ENCODE data around the gene ZCCHC9.
A peak's percentile ranks its signal among the peaks of the same experiment; 100 is the strongest.
"Not testable (repeated sequence)": the region's sequence is repeated elsewhere in the genome, so short reads cannot be mapped to it uniquely, and the experiment has no call there.

Gene ZCCHC9, protein sequence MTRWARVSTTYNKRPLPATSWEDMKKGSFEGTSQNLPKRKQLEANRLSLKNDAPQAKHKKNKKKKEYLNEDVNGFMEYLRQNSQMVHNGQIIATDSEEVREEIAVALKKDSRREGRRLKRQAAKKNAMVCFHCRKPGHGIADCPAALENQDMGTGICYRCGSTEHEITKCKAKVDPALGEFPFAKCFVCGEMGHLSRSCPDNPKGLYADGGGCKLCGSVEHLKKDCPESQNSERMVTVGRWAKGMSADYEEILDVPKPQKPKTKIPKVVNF

GRCh38 chr5:81301271-81302015, at the start of gene ZCCHC9:
TSS of gene ZCCHC9 (plus strand) at chr5:81301587. CDS start at chr5:81304758, 3,171 bp downstream.
- peak; percentile 89 for DNase-seq (ENCODE audit: low read depth)

- no peak for DNase-seq (ENCODE audit: low read depth)
These were observed 49.5 kb upstream of the ZCCHC9 start for GRCh38 chr5:81251922-81252321.

DNA sequence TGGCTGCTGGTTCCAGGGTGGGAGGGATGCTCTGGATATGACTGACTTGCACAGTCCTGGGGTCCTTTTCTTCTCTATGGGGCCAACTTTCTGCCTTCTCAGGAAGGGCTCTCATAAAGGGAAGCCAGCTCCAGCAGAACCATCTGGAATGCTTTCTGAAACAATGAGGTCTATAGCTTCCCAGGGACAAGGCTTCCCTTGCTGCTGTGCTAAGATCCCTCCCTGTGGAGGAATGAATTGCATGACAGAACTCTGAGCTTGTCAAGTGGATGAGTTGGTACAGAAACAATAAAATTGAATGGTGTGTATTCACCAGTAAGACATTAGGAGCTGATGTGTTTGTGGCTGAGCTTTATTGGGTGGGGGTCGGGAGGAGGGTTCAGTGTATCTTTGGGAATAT, 48.5 kb upstream of the ZCCHC9 start:
- no peak for DNase-seq (ENCODE audit: low read depth)

GRCh38 chr5:81253875-81254274, 47.5 kb upstream of the ZCCHC9 start:
- no peak for DNase-seq (ENCODE audit: low read depth)

GRCh38 chr5:81254886-81255559, 46.4 kb upstream of the ZCCHC9 start:
- no peak for DNase-seq (ENCODE audit: low read depth)

GRCh38 chr5:81256766-81257165, 44.6 kb upstream of the ZCCHC9 start:
- DNase-seq (ENCODE audit: low read depth): no peak

DNA sequence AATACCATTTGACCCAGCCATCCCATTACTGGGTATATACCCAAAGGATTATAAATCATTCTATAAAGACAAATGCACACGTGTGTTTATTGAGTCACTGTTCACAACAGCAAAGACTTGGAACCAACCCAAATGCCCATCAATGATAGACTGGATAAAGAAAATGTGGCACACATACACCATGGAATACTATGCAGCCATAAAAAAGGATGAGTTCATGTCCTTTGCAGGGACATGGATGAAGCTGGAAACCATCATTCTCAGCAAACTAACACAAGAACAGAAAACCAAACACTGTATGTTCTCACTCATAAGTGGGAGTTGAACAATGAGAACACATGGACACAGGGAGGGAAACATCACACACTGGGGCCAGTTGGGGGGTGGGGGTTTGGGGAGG, 38.6 kb upstream of the ZCCHC9 start:
- not testable (repeated sequence) for DNase-seq (ENCODE audit: low read depth)

- DNase-seq (ENCODE audit: low read depth): no peak
These were observed 36.3 kb upstream of the ZCCHC9 start for GRCh38 chr5:81265101-81265500.

DNA sequence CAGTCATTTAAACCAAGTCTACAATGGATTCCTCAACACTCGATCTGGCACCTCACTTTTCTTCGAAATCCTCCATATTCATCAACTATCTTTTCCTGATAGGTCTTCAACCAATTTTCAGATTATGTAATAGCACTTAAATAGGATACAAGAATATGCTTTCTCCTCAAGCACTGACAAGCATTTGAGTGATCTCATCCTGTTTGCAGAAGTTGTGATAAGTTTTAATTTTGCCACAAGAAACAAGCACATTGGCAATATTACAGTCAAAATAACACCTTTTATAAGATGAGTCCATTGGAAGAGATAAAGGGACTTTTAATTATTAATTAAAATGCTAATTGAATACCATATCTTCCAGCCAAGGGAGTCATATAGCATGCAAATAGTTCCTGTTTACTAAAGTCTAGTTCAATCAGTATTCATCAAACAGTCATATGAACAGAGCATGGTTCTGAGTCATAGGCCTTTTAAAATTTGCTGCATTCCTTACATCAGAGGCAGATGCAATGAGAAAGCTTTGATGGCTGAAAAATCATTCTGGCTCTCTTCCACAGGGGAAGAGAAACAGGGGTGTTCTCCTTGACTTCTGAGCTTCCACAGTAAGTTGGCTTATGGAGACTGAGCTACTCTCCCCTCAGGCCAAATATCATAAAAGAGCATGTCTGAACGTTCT, 32.7 kb upstream of the ZCCHC9 start:
- no peak for DNase-seq (ENCODE audit: low read depth)

- DNase-seq (ENCODE audit: low read depth): no peak
These were observed 31.5 kb upstream of the ZCCHC9 start for GRCh38 chr5:81269751-81270393.

- DNase-seq (ENCODE audit: low read depth): not testable (repeated sequence)
These were observed 30.9 kb upstream of the ZCCHC9 start for GRCh38 chr5:81270394-81271027.

- no peak for DNase-seq (ENCODE audit: low read depth)
These were observed 17.4 kb upstream of the ZCCHC9 start for GRCh38 chr5:81283976-81284375.

- DNase-seq (ENCODE audit: low read depth): no peak
These were observed 15.2 kb upstream of the ZCCHC9 start for GRCh38 chr5:81286059-81286617.

DNA sequence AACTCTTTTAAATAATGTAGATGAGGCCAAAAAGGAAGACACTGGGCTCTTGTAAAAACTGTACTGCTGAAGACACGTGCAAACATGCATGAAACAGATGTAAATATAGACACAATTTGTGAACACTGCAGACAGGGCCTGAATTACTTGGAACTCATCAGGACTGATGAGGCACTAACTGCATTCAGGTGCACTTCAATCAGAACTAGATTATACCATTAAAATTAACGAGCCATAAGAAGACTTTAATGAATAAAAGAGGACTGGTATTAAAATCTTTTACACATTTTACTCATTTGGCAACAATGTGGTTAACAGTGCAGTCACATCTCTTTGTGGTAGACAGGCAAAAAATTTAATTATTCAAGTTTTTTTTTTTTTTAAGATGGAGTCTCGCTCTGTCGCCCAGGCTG, 13.4 kb upstream of the ZCCHC9 start:
- no peak for DNase-seq (ENCODE audit: low read depth)

GRCh38 chr5:81290146-81290545, 11.2 kb upstream of the ZCCHC9 start:
- DNase-seq (ENCODE audit: low read depth): no peak

DNA sequence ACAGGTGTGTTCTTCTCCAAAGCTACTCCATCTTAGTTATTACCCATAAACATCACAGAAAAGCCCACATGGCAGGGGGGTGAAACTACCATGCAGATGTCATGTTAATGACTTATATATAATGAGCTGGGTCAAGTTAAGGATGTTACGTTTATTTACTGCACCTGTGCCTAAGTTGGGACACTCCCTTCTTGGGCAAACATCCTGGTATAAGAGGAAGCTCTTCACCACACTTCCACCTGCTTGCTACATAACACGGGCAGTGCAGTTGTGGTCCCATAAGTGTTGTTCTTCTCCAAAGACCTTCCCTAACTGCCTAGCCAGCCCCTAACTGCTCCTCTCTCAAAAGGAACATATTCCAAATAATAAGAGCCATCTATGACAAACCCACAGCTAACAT, 9.3 kb upstream of the ZCCHC9 start:
- no peak for DNase-seq (ENCODE audit: low read depth)

- DNase-seq (ENCODE audit: low read depth): not testable (repeated sequence)
These were observed 7.4 kb upstream of the ZCCHC9 start for GRCh38 chr5:81294021-81294420.

DNA sequence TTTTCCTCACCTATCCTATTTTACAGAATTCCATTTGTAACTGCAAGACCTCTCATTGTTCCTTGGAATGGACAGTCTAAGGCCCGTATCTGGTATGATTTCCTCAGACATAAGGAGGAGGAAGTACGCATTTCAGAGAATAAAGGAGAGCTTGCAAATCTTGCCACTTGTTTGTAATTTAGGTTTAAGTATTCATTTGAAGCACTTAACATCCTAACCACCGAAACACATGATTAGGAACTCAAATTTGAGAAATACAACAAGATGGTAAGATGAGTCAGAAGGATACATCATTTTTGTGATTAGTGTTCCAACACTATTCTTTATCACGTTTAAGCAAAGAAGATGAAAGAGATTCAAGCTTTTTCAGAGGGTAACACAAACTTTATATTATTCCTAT, 3.9 kb upstream of the ZCCHC9 start:
- DNase-seq (ENCODE audit: low read depth): no peak

- DNase-seq (ENCODE audit: low read depth): no peak
These were observed 491 bp upstream of the ZCCHC9 start for GRCh38 chr5:81300921-81301270.

GRCh38 chr5:81302596-81302995, 1.2 kb downstream of the ZCCHC9 start:
- DNase-seq (ENCODE audit: low read depth): no peak

DNA sequence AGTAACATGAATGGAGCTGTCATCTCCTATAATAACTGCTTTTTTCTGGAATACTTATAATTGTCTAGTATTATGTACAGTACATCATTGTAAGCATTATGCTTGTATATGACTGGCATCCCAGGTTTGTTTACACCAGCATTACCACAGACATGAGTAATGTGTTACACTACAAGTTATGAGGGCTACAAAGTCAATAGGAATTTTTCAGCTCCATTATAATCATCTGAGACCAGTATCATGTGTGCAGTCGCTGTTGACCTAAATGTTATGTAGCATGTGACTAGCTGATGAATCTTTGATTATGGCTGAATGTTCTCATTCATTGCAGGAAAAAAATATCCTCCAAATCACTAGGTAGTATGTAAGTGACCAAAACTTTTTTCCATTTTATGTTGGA, 2.2 kb downstream of the ZCCHC9 start:
- no peak for DNase-seq (ENCODE audit: low read depth)
